GM12878 (cell line): ENCODE measurements around the gene RTP5. TPM values are rescaled to one million over a fixed set of nuclear protein-coding genes. Genes with fewer than 3 reads are reported as not detected.

Experiments used
- ATAC-seq: fragments of 200-7000 bp; cut with Tn5 transposase; 3 replicates; pipeline ENCODE4 v1.9.1; 2020; ENCODE audit warnings: mild to moderate bottlenecking, moderate library complexity
- BruUV-seq: library from RNA; stranded (reverse); fragments of 400-500 nt; replicated peaks from 2 replicates; lab custom pipeline; 2021; lab: Mats Ljungman, UMichigan
- CTCF ChIA-PET: fragments of 300-600 bp; sonication (Branson Sonifier 250); formaldehyde crosslinking; extraction: SDS; loops from one replicate; lab custom pipeline; 2021; ENCODE audit warnings: inconsistent platforms; lab: Yijun Ruan, JAX
- POLR2A ChIA-PET: fragments of 350-600 bp; formaldehyde crosslinking; extraction: SDS; loops from one replicate; lab custom pipeline; 2021; ENCODE audit warnings: inconsistent platforms; lab: Charles Lee
- RAD21 ChIA-PET: fragments of 300-600 bp; sonication (Branson Sonifier 250); formaldehyde crosslinking; loops from one replicate; lab custom pipeline; 2023; ENCODE audit warnings: antibody characterized with exemption; ENCODE audit not compliant: unreplicated experiment; lab: Charles Lee
- SMC1A ChIA-PET: fragments of 300-600 bp; sonication (Branson Sonifier 250); formaldehyde crosslinking; loops from one replicate; lab custom pipeline; 2023; ENCODE audit not compliant: unreplicated experiment, uncharacterized antibody; lab: Charles Lee
- DNase-seq: peaks from one replicate; pipeline ENCODE4 v3.0.0-alpha.2; 2011; ENCODE audit warnings: low read depth, low spot score
- FAIRE-seq: peaks from 3 replicates; lab custom pipeline; 2011; peaks lifted over from hg19 to GRCh38; lab: Jason Lieb, UNC
- H2AFZ ChIP-seq: 2 replicates; pipeline ENCODE4 v1.6.0; 2011; ENCODE audit warnings: low read depth, low read length, control low read depth; ENCODE audit not compliant: control insufficient read depth
- H3K27ac ChIP-seq: 2 replicates; pipeline ENCODE4 v1.5.1; 2011; ENCODE audit warnings: control low read depth; ENCODE audit not compliant: control insufficient read depth, insufficient read depth
- H3K27me3 ChIP-seq, 2 experiments: replicated peaks in 1 of 2; 2 replicates each; pipeline versions ENCODE4 v1.6.0 to v1.6.1; 2011; ENCODE audit warnings: low read length in 1 of 2; ENCODE audit not compliant: control insufficient read depth in 2 of 2, insufficient read depth in 2 of 2
- H3K36me3 ChIP-seq, 2 experiments: 2 replicates each; pipeline ENCODE4 v1.5.1; 2011; ENCODE audit warnings: low read length in 1 of 2; ENCODE audit not compliant: control insufficient read depth in 2 of 2, insufficient read depth in 2 of 2
- H3K4me1 ChIP-seq: 2 replicates; pipeline ENCODE4 v1.6.1; 2011; ENCODE audit warnings: mild to moderate bottlenecking, low read length, moderate library complexity, mixed read lengths; ENCODE audit not compliant: control insufficient read depth, insufficient read depth
- H3K4me2 ChIP-seq: 2 replicates; pipeline ENCODE4 v1.6.0; 2011; ENCODE audit warnings: control low read depth; ENCODE audit not compliant: control insufficient read depth, insufficient read depth
- H3K4me3 ChIP-seq: fragments of 200-600 bp; sonication (generic); 2 replicates; pipeline ENCODE4 v1.5.1; 2016
- H3K79me2 ChIP-seq: 2 replicates; pipeline ENCODE4 v1.6.0; 2011; ENCODE audit warnings: low read length; ENCODE audit not compliant: control insufficient read depth, insufficient read depth
- H3K9ac ChIP-seq: 2 replicates; pipeline ENCODE4 v1.8.0; 2011; ENCODE audit warnings: low read length, control low read depth, mixed read lengths; ENCODE audit not compliant: control insufficient read depth, insufficient read depth
- H3K9me3 ChIP-seq: replicated peaks from 3 replicates; pipeline ENCODE4 v1.5.1; 2011; ENCODE audit warnings: mild to moderate bottlenecking, low read length; ENCODE audit not compliant: control insufficient read depth, insufficient read depth
- H4K20me1 ChIP-seq: 2 replicates; pipeline ENCODE4 v1.6.0; 2011; ENCODE audit not compliant: control insufficient read depth, insufficient read depth
- CHD2 ChIP-seq: IDR thresholded peaks from 2 replicates; pipeline ENCODE4 v1.6.1; 2011; ENCODE audit warnings: low read depth, low read length, improper control_type of control experiment, borderline replicate concordance
- EP300 ChIP-seq, 2 experiments: fragments of 150-350 bp in 1 of 2; IDR thresholded peaks; 2 replicates each; pipeline ENCODE4 v1.6.1; 2011 to 2012; ENCODE audit warnings: low read depth in 2 of 2, low read length in 2 of 2, borderline replicate concordance in 1 of 2, improper control_type of control experiment in 1 of 2, inconsistent platforms in 1 of 2; ENCODE audit not compliant: control insufficient read depth in 1 of 2
- MYB ChIP-seq: fragments of 150-350 bp; IDR thresholded peaks from 2 replicates; pipeline ENCODE4 v1.6.1; 2014; ENCODE audit warnings: mild to moderate bottlenecking, low read depth, low read length, borderline replicate concordance
- RAD51 ChIP-seq: fragments of 450-650 bp; IDR thresholded peaks from 2 replicates; pipeline ENCODE4 v1.6.1; 2016; ENCODE audit warnings: moderate library complexity, mild to moderate bottlenecking, inconsistent platforms
- RB1 ChIP-seq: fragments of 450-650 bp; formaldehyde crosslinking; IDR thresholded peaks from 2 replicates; pipeline ENCODE4 v1.6.1; 2017; ENCODE audit warnings: mild to moderate bottlenecking, borderline replicate concordance
- SMAD1 ChIP-seq: fragments of 450-650 bp; IDR thresholded peaks from 2 replicates; pipeline ENCODE4 v1.6.1; 2018; ENCODE audit warnings: mild to moderate bottlenecking, low read depth; ENCODE audit not compliant: partially characterized antibody
- SPI1 ChIP-seq: IDR thresholded peaks from 2 replicates; pipeline ENCODE4 v1.6.1; 2011; ENCODE audit warnings: low read depth, mild to moderate bottlenecking, low read length, moderate library complexity, borderline replicate concordance; ENCODE audit not compliant: insufficient read depth
- SRF ChIP-seq, 2 experiments: IDR thresholded peaks; 2 replicates each; pipeline ENCODE4 v1.6.1; 2011; ENCODE audit warnings: low read depth in 2 of 2, low read length in 2 of 2, mild to moderate bottlenecking in 1 of 2, moderate library complexity in 1 of 2
- STAT3 ChIP-seq: IDR thresholded peaks from 2 replicates; pipeline ENCODE4 v1.6.1; 2011; ENCODE audit warnings: low read depth, low read length, improper control_type of control experiment
- WGBS: methylation state at CpG from one replicate; pipeline ENCODE4 v1.1.6; 2016; ENCODE audit warnings: low lambda C conversion rate; ENCODE audit not compliant: insufficient replicate concordance, insufficient coverage; ENCODE audit errors: missing lambda C conversion rate; 5-methylcytosine and 5-hydroxymethylcytosine counted together
- in situ Hi-C: fragments of 300-500 bp; cut with MboI; formaldehyde crosslinking; loops from 9 replicates; pipeline ENCODE4 v1.14.3; 2018; ENCODE audit warnings: mixed read lengths
- intact Hi-C: fragments of 100-400 bp; cut with micrococcal nuclease; formaldehyde crosslinking; loops from one replicate; pipeline ENCODE4 v1.14.2; 2022; ENCODE audit not compliant: unreplicated experiment
- polyA plus RNA-seq, 11 experiments: library from polyadenylated mRNA; depleted of rRNA in 4 of 11; unstranded in 6 of 11; stranded (reverse) in 5 of 11; fragments of >200 nt; fragmentation: Nextera tagmentation in 4 of 11; fragmentation: Illumina TruSeq in 1 of 11; extraction: Ambion mirVana in 4 of 11; extraction: Trizol in 1 of 11; gene quantifications; 1 replicate in 1 of 11; 2 replicates in 10 of 11; pipeline versions ENCODE4 v1.2.1 to v1.2.3, GENCODE V29; 2011 to 2016; ENCODE audit warnings: inconsistent platforms in 2 of 11, missing spikeins in 2 of 11, low read depth in 1 of 11
- total RNA-seq, 4 experiments: library from RNA; depleted of rRNA in 3 of 4; stranded (reverse); fragments of >200 nt in 3 of 4; fragmentation: Illumina TruSeq in 1 of 4; extraction: Trizol in 1 of 4; gene quantifications; 2 replicates each; pipeline versions ENCODE4 v1.2.1 to v1.2.3, GENCODE V29; 2013 to 2021
- TF ChIP-seq, protein P1 (sequence below): fragments of 450-650 bp; conservative IDR thresholded peaks from 2 replicates; pipeline ENCODE4 v1.6.1; 2017; ENCODE audit warnings: mild to moderate bottlenecking, moderate library complexity
- TF ChIP-seq, protein P2 (sequence below): fragments of 450-650 bp; IDR thresholded peaks from 2 replicates; pipeline ENCODE4 v1.6.1; 2018; ENCODE audit warnings: mild to moderate bottlenecking, low read depth, moderate library complexity; ENCODE audit not compliant: partially characterized antibody
- TF ChIP-seq, protein P3 (sequence below): IDR thresholded peaks from 2 replicates; pipeline ENCODE4 v1.6.1; 2011; ENCODE audit warnings: borderline replicate concordance, low read depth, mild to moderate bottlenecking, moderate library complexity, mixed read lengths, low read length; ENCODE audit not compliant: insufficient read depth; ENCODE audit errors: extremely low read length
- TF ChIP-seq, protein P4 (sequence below): fragments of 450-650 bp; IDR thresholded peaks from 2 replicates; pipeline ENCODE4 v1.6.1; 2016; ENCODE audit warnings: mild to moderate bottlenecking

Gene RTP5
- total and polyA plus RNA-seq, 10 of the 15 experiments (the other 5 are each of a cell fraction or from before 2014, with no cell fraction given) = 0.05 TPM; not detected in 9

DNA sequence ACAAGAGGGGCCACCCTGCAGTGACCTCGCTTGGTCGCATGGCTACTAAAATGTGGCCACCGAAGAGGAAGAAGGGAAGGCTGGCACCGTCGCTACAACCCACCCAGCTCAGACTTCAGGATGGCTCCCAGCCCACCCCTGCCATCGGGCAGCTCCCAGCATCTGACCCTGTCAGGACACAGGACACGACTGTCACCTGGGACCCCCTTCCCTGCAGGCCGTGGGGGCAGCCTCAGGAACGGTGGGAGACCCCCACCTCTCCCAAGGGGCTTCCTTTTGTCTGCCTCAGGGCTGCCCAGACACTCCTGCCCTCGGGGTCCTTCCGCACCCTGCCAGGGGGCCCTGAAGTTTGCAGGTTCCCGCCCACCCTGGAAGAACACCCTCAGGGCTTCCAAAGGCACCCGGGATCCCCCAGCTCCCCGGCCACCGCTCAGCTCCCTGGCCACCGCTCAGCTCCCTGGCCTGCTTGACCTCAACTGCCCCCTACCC lies 7.7 kb downstream of the RTP5 start:
- FAIRE-seq (no peak), ATAC-seq (no peak), DNase-seq (no peak)
- Histone ChIP-seq H2AFZ (no peak overlapping the region), H3K27ac (no peak overlapping the region), H3K27me3 (no peaks in the 10 kb centered on the region), H3K4me3 (no peak overlapping the region), H3K36me3 (no peaks in the 10 kb centered on the region), H3K9me3 (no peaks in the 10 kb centered on the region; the same call in 1 of the 3 replicates), H3K4me2 (no peak overlapping the region), H3K9ac (no peak overlapping the region), H3K79me2 (no peaks in the 10 kb centered on the region), H3K4me1 (peaks cover 6% of the 10 kb centered on the region), H4K20me1 (no peaks in the 10 kb centered on the region)
- ChIA-PET POLR2A (no interaction called here), CTCF (interaction anchor here (1.6 to 3.0 kb wide), 5 partner anchors 10 to 218 kb away, joined by 7 to 21 read pairs (median 10); partner anchors contain the start of genes D2HGDH and DTYMK), RAD21 (interaction anchor here (2.0 kb wide), 1 partner anchor 143 kb away, joined by 7 read pairs; the partner anchor contains the start of gene D2HGDH), SMC1A (interaction anchor here (0.8 to 1.8 kb wide), 2 partner anchors 143 to 176 kb away, joined by 4 to 6 read pairs; partner anchors contain the start of genes D2HGDH and ING5)
- intact Hi-C loops = no loop called here
- 35% methylated on average over 12 of the region's 16 CpGs for WGBS
- in situ Hi-C loops = loop anchor here (5.0 to 10.0 kb wide), 3 partner anchors 175 to 525 kb away; partner anchors contain the start of gene ING5
- no TSS peak for BruUV-seq
- TF ChIP-seq, protein P1, sequence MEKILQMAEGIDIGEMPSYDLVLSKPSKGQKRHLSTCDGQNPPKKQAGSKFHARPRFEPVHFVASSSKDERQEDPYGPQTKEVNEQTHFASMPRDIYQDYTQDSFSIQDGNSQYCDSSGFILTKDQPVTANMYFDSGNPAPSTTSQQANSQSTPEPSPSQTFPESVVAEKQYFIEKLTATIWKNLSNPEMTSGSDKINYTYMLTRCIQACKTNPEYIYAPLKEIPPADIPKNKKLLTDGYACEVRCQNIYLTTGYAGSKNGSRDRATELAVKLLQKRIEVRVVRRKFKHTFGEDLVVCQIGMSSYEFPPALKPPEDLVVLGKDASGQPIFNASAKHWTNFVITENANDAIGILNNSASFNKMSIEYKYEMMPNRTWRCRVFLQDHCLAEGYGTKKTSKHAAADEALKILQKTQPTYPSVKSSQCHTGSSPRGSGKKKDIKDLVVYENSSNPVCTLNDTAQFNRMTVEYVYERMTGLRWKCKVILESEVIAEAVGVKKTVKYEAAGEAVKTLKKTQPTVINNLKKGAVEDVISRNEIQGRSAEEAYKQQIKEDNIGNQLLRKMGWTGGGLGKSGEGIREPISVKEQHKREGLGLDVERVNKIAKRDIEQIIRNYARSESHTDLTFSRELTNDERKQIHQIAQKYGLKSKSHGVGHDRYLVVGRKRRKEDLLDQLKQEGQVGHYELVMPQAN = no peak
- TF ChIP-seq RB1 (no peak), RAD51 (no peak), MYB (no peak), CHD2 (no peak), STAT3 (no peak), EP300 (IDR thresholded peaks at IDR 0.05; ENCODE audit: borderline replicate concordance in 1 of 2, control insufficient read depth in 1 of 2, low read depth in 2 of 2, low read length in 2 of 2) (no peak), SPI1 (no peak), SMAD1 (no peak), SRF (IDR thresholded peaks at IDR 0.05; ENCODE audit: low read depth in 2 of 2, low read length in 2 of 2) (no peak)
- TF ChIP-seq, protein P2, sequence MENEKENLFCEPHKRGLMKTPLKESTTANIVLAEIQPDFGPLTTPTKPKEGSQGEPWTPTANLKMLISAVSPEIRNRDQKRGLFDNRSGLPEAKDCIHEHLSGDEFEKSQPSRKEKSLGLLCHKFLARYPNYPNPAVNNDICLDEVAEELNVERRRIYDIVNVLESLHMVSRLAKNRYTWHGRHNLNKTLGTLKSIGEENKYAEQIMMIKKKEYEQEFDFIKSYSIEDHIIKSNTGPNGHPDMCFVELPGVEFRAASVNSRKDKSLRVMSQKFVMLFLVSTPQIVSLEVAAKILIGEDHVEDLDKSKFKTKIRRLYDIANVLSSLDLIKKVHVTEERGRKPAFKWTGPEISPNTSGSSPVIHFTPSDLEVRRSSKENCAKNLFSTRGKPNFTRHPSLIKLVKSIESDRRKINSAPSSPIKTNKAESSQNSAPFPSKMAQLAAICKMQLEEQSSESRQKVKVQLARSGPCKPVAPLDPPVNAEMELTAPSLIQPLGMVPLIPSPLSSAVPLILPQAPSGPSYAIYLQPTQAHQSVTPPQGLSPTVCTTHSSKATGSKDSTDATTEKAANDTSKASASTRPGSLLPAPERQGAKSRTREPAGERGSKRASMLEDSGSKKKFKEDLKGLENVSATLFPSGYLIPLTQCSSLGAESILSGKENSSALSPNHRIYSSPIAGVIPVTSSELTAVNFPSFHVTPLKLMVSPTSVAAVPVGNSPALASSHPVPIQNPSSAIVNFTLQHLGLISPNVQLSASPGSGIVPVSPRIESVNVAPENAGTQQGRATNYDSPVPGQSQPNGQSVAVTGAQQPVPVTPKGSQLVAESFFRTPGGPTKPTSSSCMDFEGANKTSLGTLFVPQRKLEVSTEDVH = no peak
- TF ChIP-seq, protein P3, sequence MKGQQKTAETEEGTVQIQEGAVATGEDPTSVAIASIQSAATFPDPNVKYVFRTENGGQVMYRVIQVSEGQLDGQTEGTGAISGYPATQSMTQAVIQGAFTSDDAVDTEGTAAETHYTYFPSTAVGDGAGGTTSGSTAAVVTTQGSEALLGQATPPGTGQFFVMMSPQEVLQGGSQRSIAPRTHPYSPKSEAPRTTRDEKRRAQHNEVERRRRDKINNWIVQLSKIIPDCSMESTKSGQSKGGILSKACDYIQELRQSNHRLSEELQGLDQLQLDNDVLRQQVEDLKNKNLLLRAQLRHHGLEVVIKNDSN = no peak
- TF ChIP-seq, protein P4, sequence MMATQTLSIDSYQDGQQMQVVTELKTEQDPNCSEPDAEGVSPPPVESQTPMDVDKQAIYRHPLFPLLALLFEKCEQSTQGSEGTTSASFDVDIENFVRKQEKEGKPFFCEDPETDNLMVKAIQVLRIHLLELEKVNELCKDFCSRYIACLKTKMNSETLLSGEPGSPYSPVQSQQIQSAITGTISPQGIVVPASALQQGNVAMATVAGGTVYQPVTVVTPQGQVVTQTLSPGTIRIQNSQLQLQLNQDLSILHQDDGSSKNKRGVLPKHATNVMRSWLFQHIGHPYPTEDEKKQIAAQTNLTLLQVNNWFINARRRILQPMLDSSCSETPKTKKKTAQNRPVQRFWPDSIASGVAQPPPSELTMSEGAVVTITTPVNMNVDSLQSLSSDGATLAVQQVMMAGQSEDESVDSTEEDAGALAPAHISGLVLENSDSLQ = no peak
